Measurements from ENCODE around the gene DNAJC18.

- TF ChIP-seq CTCF (IDR thresholded peaks at IDR 0.05) (no peak), POLR2A (IDR thresholded peaks at IDR 0.05) (no peak)
Observed at GRCh38 chr5:139361835-139362429, 77.4 kb downstream of the DNAJC18 start.
